ENCODE measurements around the gene GRIK2.

GRCh38 chr6:101502818-101503217 is 109.3 kb downstream of the GRIK2 start:
- no peak for TF ChIP-seq CTCF (IDR thresholded peaks at IDR 0.05)
- TF ChIP-seq POLR2A (IDR thresholded peaks at IDR 0.05): no peak

Measured in tibial nerve (tissue), 3 donors.